ENCODE measurements around the gene AQR.

- TF ChIP-seq POLR2AphosphoS5 (IDR thresholded peaks at IDR 0.05; ENCODE audit: low read depth) (no peak), GABPA (IDR thresholded peaks at IDR 0.05; ENCODE audit: low read depth) (no peak), SPI1 (IDR thresholded peaks at IDR 0.05; ENCODE audit: borderline replicate concordance, low read depth) (no peak)
- TF ChIP-seq, protein P1, sequence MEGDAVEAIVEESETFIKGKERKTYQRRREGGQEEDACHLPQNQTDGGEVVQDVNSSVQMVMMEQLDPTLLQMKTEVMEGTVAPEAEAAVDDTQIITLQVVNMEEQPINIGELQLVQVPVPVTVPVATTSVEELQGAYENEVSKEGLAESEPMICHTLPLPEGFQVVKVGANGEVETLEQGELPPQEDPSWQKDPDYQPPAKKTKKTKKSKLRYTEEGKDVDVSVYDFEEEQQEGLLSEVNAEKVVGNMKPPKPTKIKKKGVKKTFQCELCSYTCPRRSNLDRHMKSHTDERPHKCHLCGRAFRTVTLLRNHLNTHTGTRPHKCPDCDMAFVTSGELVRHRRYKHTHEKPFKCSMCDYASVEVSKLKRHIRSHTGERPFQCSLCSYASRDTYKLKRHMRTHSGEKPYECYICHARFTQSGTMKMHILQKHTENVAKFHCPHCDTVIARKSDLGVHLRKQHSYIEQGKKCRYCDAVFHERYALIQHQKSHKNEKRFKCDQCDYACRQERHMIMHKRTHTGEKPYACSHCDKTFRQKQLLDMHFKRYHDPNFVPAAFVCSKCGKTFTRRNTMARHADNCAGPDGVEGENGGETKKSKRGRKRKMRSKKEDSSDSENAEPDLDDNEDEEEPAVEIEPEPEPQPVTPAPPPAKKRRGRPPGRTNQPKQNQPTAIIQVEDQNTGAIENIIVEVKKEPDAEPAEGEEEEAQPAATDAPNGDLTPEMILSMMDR (IDR thresholded peaks at IDR 0.05; ENCODE audit: insufficient read depth, low read length), result no peak
- TF ChIP-seq, protein P2, sequence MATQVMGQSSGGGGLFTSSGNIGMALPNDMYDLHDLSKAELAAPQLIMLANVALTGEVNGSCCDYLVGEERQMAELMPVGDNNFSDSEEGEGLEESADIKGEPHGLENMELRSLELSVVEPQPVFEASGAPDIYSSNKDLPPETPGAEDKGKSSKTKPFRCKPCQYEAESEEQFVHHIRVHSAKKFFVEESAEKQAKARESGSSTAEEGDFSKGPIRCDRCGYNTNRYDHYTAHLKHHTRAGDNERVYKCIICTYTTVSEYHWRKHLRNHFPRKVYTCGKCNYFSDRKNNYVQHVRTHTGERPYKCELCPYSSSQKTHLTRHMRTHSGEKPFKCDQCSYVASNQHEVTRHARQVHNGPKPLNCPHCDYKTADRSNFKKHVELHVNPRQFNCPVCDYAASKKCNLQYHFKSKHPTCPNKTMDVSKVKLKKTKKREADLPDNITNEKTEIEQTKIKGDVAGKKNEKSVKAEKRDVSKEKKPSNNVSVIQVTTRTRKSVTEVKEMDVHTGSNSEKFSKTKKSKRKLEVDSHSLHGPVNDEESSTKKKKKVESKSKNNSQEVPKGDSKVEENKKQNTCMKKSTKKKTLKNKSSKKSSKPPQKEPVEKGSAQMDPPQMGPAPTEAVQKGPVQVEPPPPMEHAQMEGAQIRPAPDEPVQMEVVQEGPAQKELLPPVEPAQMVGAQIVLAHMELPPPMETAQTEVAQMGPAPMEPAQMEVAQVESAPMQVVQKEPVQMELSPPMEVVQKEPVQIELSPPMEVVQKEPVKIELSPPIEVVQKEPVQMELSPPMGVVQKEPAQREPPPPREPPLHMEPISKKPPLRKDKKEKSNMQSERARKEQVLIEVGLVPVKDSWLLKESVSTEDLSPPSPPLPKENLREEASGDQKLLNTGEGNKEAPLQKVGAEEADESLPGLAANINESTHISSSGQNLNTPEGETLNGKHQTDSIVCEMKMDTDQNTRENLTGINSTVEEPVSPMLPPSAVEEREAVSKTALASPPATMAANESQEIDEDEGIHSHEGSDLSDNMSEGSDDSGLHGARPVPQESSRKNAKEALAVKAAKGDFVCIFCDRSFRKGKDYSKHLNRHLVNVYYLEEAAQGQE (IDR thresholded peaks at IDR 0.05; ENCODE audit: insufficient replicate concordance, low read depth), result no peak
Measured at GRCh38 chr15:34851007-34851406, 118.5 kb downstream of the AQR start.

Measured in HL-60 (cell line).